Fibroblast of lung (primary cell): ENCODE data around the gene ARHGEF7.

ENCODE experiments used
- EZH2 ChIP-seq: IDR thresholded peaks from 2 replicates; pipeline ENCODE4 v1.5.1; 2012; ENCODE audit warnings: low read length, control low read depth, mild to moderate bottlenecking; ENCODE audit errors: missing control alignments
- TF ChIP-seq, protein P1 (sequence below), 2 donors: IDR thresholded peaks in 1 of 2; conservative IDR thresholded peaks in 1 of 2; 1 replicate in 1 of 2; 2 replicates in 1 of 2; pipeline ENCODE4 v1.5.1; 2011 to 2012; ENCODE audit warnings: low read length in 2 of 2, control low read depth in 1 of 2, inconsistent platforms in 1 of 2, low read depth in 1 of 2, mild to moderate bottlenecking in 1 of 2

DNA sequence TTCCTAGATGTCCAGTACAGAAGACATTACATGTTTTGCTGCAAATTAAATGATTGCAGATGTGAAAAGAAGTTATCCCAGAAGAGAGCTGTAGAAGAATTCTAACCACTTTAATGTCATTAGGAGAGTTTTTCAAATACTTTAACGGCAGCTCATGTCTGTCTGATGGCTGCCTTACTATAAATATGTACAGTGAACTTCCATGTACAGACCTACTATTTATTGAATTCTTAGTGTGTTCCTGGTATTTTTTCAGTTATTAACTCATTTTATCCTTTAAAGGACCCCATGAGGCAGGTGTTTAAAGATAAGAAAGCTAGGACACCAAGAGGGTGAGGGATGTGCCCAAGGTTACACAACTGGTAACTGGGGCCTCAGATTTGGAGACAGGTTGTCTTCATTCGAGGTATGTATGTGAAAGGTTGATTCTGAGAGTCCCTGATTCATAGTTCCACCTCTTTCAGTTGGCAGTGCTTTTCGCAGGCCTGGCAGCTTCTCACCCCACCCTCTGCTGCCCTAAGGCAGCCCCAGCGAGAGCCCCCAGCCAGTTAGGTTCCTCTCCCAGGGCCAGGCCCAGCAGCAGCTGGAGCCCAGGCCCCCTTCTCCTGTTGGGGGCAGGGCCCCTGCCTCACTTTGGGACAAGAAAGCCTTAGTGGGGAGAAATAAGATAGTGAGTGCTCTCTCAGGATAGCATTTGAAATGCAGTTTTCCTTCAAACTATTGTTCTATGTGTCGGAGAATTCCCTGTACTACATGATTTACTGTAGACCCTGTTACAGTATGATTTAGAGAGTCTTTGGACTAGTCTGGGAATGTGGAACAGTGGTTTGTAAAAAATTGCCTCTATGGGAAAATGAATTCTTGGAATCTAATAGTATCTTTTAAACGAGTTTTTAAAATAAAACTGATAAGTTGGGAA is 137.6 kb downstream of the ARHGEF7 start:
- no peak for TF ChIP-seq EZH2
- TF ChIP-seq, protein P1, sequence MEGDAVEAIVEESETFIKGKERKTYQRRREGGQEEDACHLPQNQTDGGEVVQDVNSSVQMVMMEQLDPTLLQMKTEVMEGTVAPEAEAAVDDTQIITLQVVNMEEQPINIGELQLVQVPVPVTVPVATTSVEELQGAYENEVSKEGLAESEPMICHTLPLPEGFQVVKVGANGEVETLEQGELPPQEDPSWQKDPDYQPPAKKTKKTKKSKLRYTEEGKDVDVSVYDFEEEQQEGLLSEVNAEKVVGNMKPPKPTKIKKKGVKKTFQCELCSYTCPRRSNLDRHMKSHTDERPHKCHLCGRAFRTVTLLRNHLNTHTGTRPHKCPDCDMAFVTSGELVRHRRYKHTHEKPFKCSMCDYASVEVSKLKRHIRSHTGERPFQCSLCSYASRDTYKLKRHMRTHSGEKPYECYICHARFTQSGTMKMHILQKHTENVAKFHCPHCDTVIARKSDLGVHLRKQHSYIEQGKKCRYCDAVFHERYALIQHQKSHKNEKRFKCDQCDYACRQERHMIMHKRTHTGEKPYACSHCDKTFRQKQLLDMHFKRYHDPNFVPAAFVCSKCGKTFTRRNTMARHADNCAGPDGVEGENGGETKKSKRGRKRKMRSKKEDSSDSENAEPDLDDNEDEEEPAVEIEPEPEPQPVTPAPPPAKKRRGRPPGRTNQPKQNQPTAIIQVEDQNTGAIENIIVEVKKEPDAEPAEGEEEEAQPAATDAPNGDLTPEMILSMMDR (conservative IDR thresholded peaks at IDR 0.05 in 1 of 2, IDR thresholded peaks at IDR 0.05 in 1 of 2; ENCODE audit: low read depth in 1 of 2, low read length in 2 of 2): no peak
